AG10803 (cell line): Measurements from ENCODE around the gene PSD2.

Experiments
- DNase-seq: peaks from one replicate; pipeline ENCODE4 v3.0.0; 2010; ENCODE audit warnings: low read depth
- H3K4me3 ChIP-seq: 2 replicates; pipeline ENCODE4 v1.5.1; 2011; ENCODE audit warnings: mild to moderate bottlenecking, low read length, control low read depth
- CTCF ChIP-seq: conservative IDR thresholded peaks from 2 replicates; pipeline ENCODE4 v1.5.1; 2011; ENCODE audit warnings: mild to moderate bottlenecking, low read length, control low read depth, inconsistent platforms

The PSD2 gene

GRCh38 chr5:139772089-139772791, 23.4 kb upstream of the PSD2 start:
- no peak overlapping the region for H3K4me3 ChIP-seq
- no peak for DNase-seq
- no peak for TF ChIP-seq CTCF

- no peak overlapping the region for H3K4me3 ChIP-seq
- TF ChIP-seq CTCF = no peak
- no peak for DNase-seq
Observed at GRCh38 chr5:139772927-139773690, 22.5 kb upstream of the PSD2 start.

GRCh38 chr5:139774980-139775661, 20.5 kb upstream of the PSD2 start:
- no peak overlapping the region for H3K4me3 ChIP-seq
- DNase-seq = peak; percentile 52
- peak; percentile 71 for TF ChIP-seq CTCF

- no peak for TF ChIP-seq CTCF
- no peak for DNase-seq
- no peak overlapping the region for H3K4me3 ChIP-seq
Observed at GRCh38 chr5:139775872-139776271, 19.7 kb upstream of the PSD2 start.

GRCh38 chr5:139776861-139777260, 18.7 kb upstream of the PSD2 start:
- no peak overlapping the region for H3K4me3 ChIP-seq
- no peak for TF ChIP-seq CTCF
- no peak for DNase-seq

- H3K4me3 ChIP-seq = no peak overlapping the region
- no peak for TF ChIP-seq CTCF
Observed at GRCh38 chr5:139783436-139783965, 12.1 kb upstream of the PSD2 start.

More at GRCh38 chr5:139783436-139783965, 12.1 kb upstream of the PSD2 start:
- peak; percentile 23 for DNase-seq
